Measurements from ENCODE around the gene C17orf100.

Gene C17orf100

DNA sequence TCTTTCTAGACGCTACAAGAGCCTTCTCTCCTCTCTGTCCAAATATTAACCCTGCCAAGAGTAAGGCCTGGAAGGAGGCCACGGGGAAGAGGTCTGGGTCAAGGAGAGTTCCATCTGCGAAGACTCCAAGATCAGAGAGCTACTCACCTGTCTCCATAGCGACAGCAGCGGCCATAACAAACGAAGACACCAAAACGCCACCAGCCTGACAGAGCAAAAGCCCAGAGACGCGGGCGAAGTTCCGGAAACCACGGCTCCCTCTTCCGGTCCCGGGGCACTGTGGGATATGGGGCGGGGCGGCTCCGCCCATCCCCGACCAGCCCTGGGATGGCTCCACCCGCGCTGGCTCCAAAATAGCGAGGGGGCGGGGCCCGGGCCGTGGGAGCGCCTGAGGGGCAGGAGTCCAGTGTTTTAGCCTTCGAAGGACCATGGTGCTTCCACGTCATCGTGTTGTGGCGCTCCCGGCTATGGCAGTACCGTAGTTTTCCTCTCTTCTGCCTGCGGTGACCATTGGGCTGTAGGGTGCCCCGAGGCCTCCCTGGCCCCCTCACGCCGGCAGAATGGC is at the start of gene C17orf100, which contains the start of gene MED31:
C17orf100 (plus strand) TSS at position 409 of the 565 bp plus-strand sequence; CDS start at position 561, 152 bp downstream.
MED31 (minus strand) TSS at position 252 of the 565 bp plus-strand sequence; CDS start at position 175, 77 bp downstream.
- H3K4me1 ChIP-seq (ENCODE audit: insufficient read depth, low read length), result peaks cover 14% of the 10 kb centered on the region; the same call in 1 of the 2 replicates
- H3K9me3 ChIP-seq (ENCODE audit: insufficient read depth, low read depth, low read length), result no peaks in the 10 kb centered on the region
- peak within 1 kb of the TSS; percentile 52 for H3K27ac ChIP-seq (ENCODE audit: low read length)
- H3K4me3 ChIP-seq (ENCODE audit: low read length), result peak within 1 kb of the TSS; percentile 89
- peak within 1 kb of the TSS; percentile 83 for H3K9ac ChIP-seq (ENCODE audit: low read depth, low read length)
- peaks cover 19% of the 10 kb centered on the region; the same call in 1 of the 2 replicates for H3K36me3 ChIP-seq (ENCODE audit: insufficient read depth, low read depth, low read length)
- H3K27me3 ChIP-seq (ENCODE audit: insufficient read depth, low read length), result peaks cover 47% of the 10 kb centered on the region

DNA sequence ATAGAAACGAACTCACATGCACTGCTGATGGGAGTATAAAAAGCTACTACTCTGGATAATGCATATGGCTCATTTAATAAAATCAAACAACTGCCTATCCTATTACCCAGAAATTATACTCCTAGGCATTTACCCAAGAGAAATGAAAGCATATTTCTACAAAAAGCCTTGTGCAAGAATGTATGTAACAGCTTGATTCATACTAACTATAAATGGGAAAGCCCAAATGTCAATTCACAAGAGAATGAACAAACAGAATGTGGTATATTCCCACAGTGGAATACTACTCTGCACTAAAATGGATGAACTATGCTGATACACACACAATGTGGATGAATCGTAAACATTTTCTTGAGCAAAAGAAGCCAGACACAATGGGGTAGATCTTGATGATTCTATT is 49.4 kb upstream of the C17orf100 start:
- peaks cover 95% of the 10 kb centered on the region for H3K36me3 ChIP-seq (ENCODE audit: insufficient read depth, low read depth, low read length)
- H3K27ac ChIP-seq (ENCODE audit: low read length), result no peak overlapping the region
- no peak overlapping the region for H3K9ac ChIP-seq (ENCODE audit: low read depth, low read length)
- H3K9me3 ChIP-seq (ENCODE audit: insufficient read depth, low read depth, low read length), result no peaks in the 10 kb centered on the region
- H3K4me3 ChIP-seq (ENCODE audit: low read length), result no peak overlapping the region
- no peaks in the 10 kb centered on the region for H3K27me3 ChIP-seq (ENCODE audit: insufficient read depth, low read length)
- H3K4me1 ChIP-seq (ENCODE audit: insufficient read depth, low read length), result no peaks in the 10 kb centered on the region

DNA sequence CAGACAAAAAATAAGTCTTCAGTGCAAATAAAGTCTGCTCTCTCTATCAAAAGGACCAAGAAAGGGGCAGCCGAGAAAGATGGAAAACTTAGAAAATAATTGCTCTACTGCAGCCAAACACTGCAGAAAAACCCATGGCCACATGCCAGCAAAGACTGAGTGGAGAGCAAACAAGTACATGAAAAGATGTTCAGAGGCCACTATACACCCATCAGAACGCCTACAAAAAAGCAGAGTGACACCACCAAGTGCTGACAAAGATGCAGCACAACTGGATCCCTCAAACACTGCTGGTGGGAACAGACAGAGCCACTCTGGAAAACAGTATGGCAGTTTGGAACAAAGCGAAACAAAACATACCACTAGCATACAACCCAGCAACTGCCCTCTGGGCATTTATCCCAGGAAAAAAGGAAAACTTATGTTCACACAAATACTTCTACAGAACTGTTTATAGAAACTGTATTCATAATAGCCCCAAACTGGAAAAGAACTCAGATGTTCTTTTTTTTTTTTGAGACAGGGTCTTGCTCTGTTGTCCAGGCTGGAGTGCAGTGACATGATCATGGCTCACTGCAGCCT is 47.7 kb upstream of the C17orf100 start:
- H3K27ac ChIP-seq (ENCODE audit: low read length), result no peak overlapping the region
- no peaks in the 10 kb centered on the region for H3K27me3 ChIP-seq (ENCODE audit: insufficient read depth, low read length)
- peaks cover 94% of the 10 kb centered on the region for H3K36me3 ChIP-seq (ENCODE audit: insufficient read depth, low read depth, low read length)
- H3K9ac ChIP-seq (ENCODE audit: low read depth, low read length), result no peak overlapping the region
- H3K9me3 ChIP-seq (ENCODE audit: insufficient read depth, low read depth, low read length), result no peaks in the 10 kb centered on the region
- H3K4me1 ChIP-seq (ENCODE audit: insufficient read depth, low read length), result no peaks in the 10 kb centered on the region
- H3K4me3 ChIP-seq (ENCODE audit: low read length), result no peak overlapping the region

DNA sequence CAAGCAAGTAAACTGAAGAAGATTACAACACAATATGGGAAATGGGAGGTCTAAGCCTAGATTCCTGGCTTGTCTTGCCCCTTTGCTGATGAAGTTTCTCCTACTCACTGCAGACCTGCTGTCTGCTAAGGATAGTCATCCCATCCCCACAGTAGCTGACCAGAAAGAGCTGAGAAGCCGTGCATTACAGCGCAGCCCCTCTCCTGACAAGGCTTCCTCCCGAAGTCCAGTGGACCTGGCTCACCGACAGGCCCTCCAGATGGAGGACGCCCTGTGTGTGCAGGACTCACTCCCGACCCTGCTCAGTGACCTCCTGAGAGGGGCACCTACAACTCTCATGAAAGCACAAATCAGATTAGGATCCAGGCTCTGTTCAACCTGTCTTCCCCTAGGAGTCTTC is 46.4 kb upstream of the C17orf100 start:
- no peak overlapping the region for H3K27ac ChIP-seq (ENCODE audit: low read length)
- peaks cover 94% of the 10 kb centered on the region for H3K36me3 ChIP-seq (ENCODE audit: insufficient read depth, low read depth, low read length)
- no peaks in the 10 kb centered on the region for H3K9me3 ChIP-seq (ENCODE audit: insufficient read depth, low read depth, low read length)
- H3K9ac ChIP-seq (ENCODE audit: low read depth, low read length), result no peak overlapping the region
- H3K4me1 ChIP-seq (ENCODE audit: insufficient read depth, low read length), result no peaks in the 10 kb centered on the region
- H3K27me3 ChIP-seq (ENCODE audit: insufficient read depth, low read length), result no peaks in the 10 kb centered on the region
- no peak overlapping the region for H3K4me3 ChIP-seq (ENCODE audit: low read length)

DNA sequence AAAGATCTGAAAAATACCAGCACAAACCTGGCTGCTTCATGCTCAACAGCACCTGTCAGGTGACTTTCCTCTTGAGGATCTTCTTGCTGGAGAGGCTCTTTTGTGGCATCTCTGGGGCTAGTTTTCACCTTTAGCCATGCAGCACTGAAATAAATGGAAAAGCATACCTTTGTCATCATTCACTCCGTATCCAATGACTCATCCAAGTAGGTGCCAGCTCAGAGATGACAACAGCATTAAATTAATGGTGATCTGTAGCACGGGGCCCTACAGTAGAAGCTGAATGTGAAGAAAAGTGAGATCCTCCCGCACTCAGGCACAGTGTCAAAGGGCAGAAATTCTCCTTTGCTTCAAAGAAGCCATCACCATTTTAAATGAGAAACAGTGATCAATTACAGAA is 43.2 kb upstream of the C17orf100 start:
- H3K4me1 ChIP-seq (ENCODE audit: insufficient read depth, low read length), result no peaks in the 10 kb centered on the region
- no peak overlapping the region for H3K4me3 ChIP-seq (ENCODE audit: low read length)
- no peaks in the 10 kb centered on the region for H3K27me3 ChIP-seq (ENCODE audit: insufficient read depth, low read length)
- H3K36me3 ChIP-seq (ENCODE audit: insufficient read depth, low read depth, low read length), result peaks cover 83% of the 10 kb centered on the region
- H3K27ac ChIP-seq (ENCODE audit: low read length), result no peak overlapping the region
- no peaks in the 10 kb centered on the region for H3K9me3 ChIP-seq (ENCODE audit: insufficient read depth, low read depth, low read length)
- no peak overlapping the region for H3K9ac ChIP-seq (ENCODE audit: low read depth, low read length)

- Histone ChIP-seq H3K9me3 (ENCODE audit: insufficient read depth, low read depth, low read length) (no peaks in the 10 kb centered on the region), H3K9ac (ENCODE audit: low read depth, low read length) (no peak overlapping the region), H3K4me1 (ENCODE audit: insufficient read depth, low read length) (no peaks in the 10 kb centered on the region), H3K4me3 (ENCODE audit: low read length) (no peak overlapping the region), H3K27ac (ENCODE audit: low read length) (no peak overlapping the region), H3K36me3 (ENCODE audit: insufficient read depth, low read depth, low read length) (peaks cover 79% of the 10 kb centered on the region), H3K27me3 (ENCODE audit: insufficient read depth, low read length) (no peaks in the 10 kb centered on the region)
These were observed 41.6 kb upstream of the C17orf100 start for GRCh38 chr17:6610011-6610410.

- Histone ChIP-seq H3K27ac (ENCODE audit: low read length) (no peak overlapping the region), H3K9ac (ENCODE audit: low read depth, low read length) (no peak overlapping the region), H3K4me3 (ENCODE audit: low read length) (no peak overlapping the region), H3K36me3 (ENCODE audit: insufficient read depth, low read depth, low read length) (peaks cover 79% of the 10 kb centered on the region), H3K4me1 (ENCODE audit: insufficient read depth, low read length) (no peaks in the 10 kb centered on the region), H3K27me3 (ENCODE audit: insufficient read depth, low read length) (no peaks in the 10 kb centered on the region), H3K9me3 (ENCODE audit: insufficient read depth, low read depth, low read length) (no peaks in the 10 kb centered on the region)
These were observed 40.3 kb upstream of the C17orf100 start for GRCh38 chr17:6611231-6611630.

DNA sequence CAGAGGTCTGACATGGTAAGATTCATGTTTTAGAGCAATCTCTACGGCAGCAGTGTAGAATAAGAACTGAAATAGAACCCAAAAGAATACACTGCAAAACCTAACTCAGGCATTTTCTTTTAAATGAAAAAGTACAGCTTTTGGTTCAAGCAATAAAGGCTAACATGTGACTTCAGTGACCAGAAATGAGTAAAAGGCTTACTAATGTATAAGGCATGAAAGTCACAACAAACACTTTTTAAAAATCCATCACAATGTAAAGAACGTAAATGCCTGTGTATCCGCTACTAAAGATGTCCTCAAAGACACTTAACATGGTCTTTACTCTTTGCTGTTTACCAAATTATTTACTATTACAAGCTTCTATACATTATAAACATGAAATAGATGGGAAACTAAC is 27.6 kb upstream of the C17orf100 start:
- Histone ChIP-seq H3K9me3 (ENCODE audit: insufficient read depth, low read depth, low read length) (no peaks in the 10 kb centered on the region), H3K4me3 (ENCODE audit: low read length) (no peak overlapping the region), H3K9ac (ENCODE audit: low read depth, low read length) (no peak overlapping the region), H3K27me3 (ENCODE audit: insufficient read depth, low read length) (no peaks in the 10 kb centered on the region), H3K27ac (ENCODE audit: low read length) (no peak overlapping the region), H3K36me3 (ENCODE audit: insufficient read depth, low read depth, low read length) (peaks cover 93% of the 10 kb centered on the region), H3K4me1 (ENCODE audit: insufficient read depth, low read length) (no peaks in the 10 kb centered on the region)

GRCh38 chr17:6626616-6627015 is 24.9 kb upstream of the C17orf100 start:
- H3K36me3 ChIP-seq (ENCODE audit: insufficient read depth, low read depth, low read length), result peaks cover 91% of the 10 kb centered on the region

GRCh38 chr17:6627019-6627418 is 24.5 kb upstream of the C17orf100 start:
- Histone ChIP-seq H3K9me3 (ENCODE audit: insufficient read depth, low read depth, low read length) (no peaks in the 10 kb centered on the region), H3K27me3 (ENCODE audit: insufficient read depth, low read length) (no peaks in the 10 kb centered on the region), H3K36me3 (ENCODE audit: insufficient read depth, low read depth, low read length) (peaks cover 90% of the 10 kb centered on the region), H3K4me1 (ENCODE audit: insufficient read depth, low read length) (no peaks in the 10 kb centered on the region), H3K4me3 (ENCODE audit: low read length) (no peak overlapping the region), H3K27ac (ENCODE audit: low read length) (no peak overlapping the region), H3K9ac (ENCODE audit: low read depth, low read length) (no peak overlapping the region)

More at GRCh38 chr17:6626616-6627015, 24.9 kb upstream of the C17orf100 start:
- Histone ChIP-seq H3K9me3 (ENCODE audit: insufficient read depth, low read depth, low read length) (no peaks in the 10 kb centered on the region), H3K4me1 (ENCODE audit: insufficient read depth, low read length) (no peaks in the 10 kb centered on the region), H3K27ac (ENCODE audit: low read length) (no peak overlapping the region), H3K9ac (ENCODE audit: low read depth, low read length) (no peak overlapping the region), H3K4me3 (ENCODE audit: low read length) (no peak overlapping the region), H3K27me3 (ENCODE audit: insufficient read depth, low read length) (no peaks in the 10 kb centered on the region)

GRCh38 chr17:6630390-6630789 is 21.2 kb upstream of the C17orf100 start:
- Histone ChIP-seq H3K36me3 (ENCODE audit: insufficient read depth, low read depth, low read length) (peaks cover 88% of the 10 kb centered on the region), H3K9me3 (ENCODE audit: insufficient read depth, low read depth, low read length) (no peaks in the 10 kb centered on the region), H3K9ac (ENCODE audit: low read depth, low read length) (no peak overlapping the region), H3K4me1 (ENCODE audit: insufficient read depth, low read length) (no peaks in the 10 kb centered on the region), H3K27ac (ENCODE audit: low read length) (no peak overlapping the region), H3K27me3 (ENCODE audit: insufficient read depth, low read length) (no peaks in the 10 kb centered on the region), H3K4me3 (ENCODE audit: low read length) (no peak overlapping the region)

- Histone ChIP-seq H3K27ac (ENCODE audit: low read length) (no peak overlapping the region), H3K36me3 (ENCODE audit: insufficient read depth, low read depth, low read length) (peaks cover 69% of the 10 kb centered on the region), H3K4me1 (ENCODE audit: insufficient read depth, low read length) (no peaks in the 10 kb centered on the region), H3K27me3 (ENCODE audit: insufficient read depth, low read length) (no peaks in the 10 kb centered on the region), H3K9ac (ENCODE audit: low read depth, low read length) (no peak overlapping the region), H3K4me3 (ENCODE audit: low read length) (no peak overlapping the region), H3K9me3 (ENCODE audit: insufficient read depth, low read depth, low read length) (no peaks in the 10 kb centered on the region)
These were observed 19.0 kb upstream of the C17orf100 start for GRCh38 chr17:6632530-6632929.
